Measurements from ENCODE around the gene WWTR1. TPM values are rescaled to one million over a fixed set of nuclear protein-coding genes. Genes with fewer than 3 reads are reported as not detected.

Gene WWTR1
- total RNA-seq, 1 experiment from 2014 or later = 79.7 TPM

GRCh38 chr3:149604125-149604875 lies 53.5 kb downstream of the WWTR1 start:
- intact Hi-C loops (cut with micrococcal nuclease) = no loop called here
- no peak overlapping the region for H3K4me2 ChIP-seq (ENCODE audit: low read length)
- peaks cover 32% of the 10 kb centered on the region for H3K4me1 ChIP-seq (ENCODE audit: insufficient read depth, low read length)

GRCh38 chr3:149603126-149604074 lies 54.4 kb downstream of the WWTR1 start:
- H3K27me3 ChIP-seq (ENCODE audit: low read length) = no peaks in the 10 kb centered on the region
- ATAC-seq (no peak), DNase-seq (no peak)
- peaks cover 32% of the 10 kb centered on the region for H3K4me1 ChIP-seq (ENCODE audit: insufficient read depth, low read length)
- H3F3A ChIP-seq (ENCODE audit: low read length, unreplicated experiment) = no peaks in the 10 kb centered on the region
- peaks cover 93% of the 10 kb centered on the region for H3K79me2 ChIP-seq (ENCODE audit: low read length)
- ChIA-PET CTCF (interaction anchor here (0.6 kb wide), 1 partner anchor 11 kb away, joined by 5 read pairs; no protein-coding TSS in a partner anchor), POLR2A (ENCODE audit: unreplicated experiment) (interaction anchor here (0.7 to 1.0 kb wide), 2 partner anchors 55 to 201 kb away, joined by 4 to 20 read pairs; partner anchors contain the start of gene WWTR1)
- no peaks in the 10 kb centered on the region for H3K9me3 ChIP-seq (ENCODE audit: low read length)
- H3K9me2 ChIP-seq (replicated peaks; ENCODE audit: low read length) = peaks cover 5% of the 10 kb centered on the region; the same call in 1 of the 2 replicates
- H3K4me2 ChIP-seq (ENCODE audit: low read length) = no peak overlapping the region
- no peaks in the 10 kb centered on the region for H4K20me1 ChIP-seq (ENCODE audit: low read length)
- no peak overlapping the region for H3K27ac ChIP-seq (ENCODE audit: low read length)
- BruUV-seq (replicated peaks) = no TSS peak
- H3K9ac ChIP-seq (ENCODE audit: low read length) = no peak overlapping the region
- peaks cover 43% of the 10 kb centered on the region for H3K36me3 ChIP-seq (ENCODE audit: low read depth, low read length)
- no peak overlapping the region for H2AFZ ChIP-seq (ENCODE audit: low read length)
- no peak overlapping the region for H3K4me3 ChIP-seq (ENCODE audit: low read length)
- TF ChIP-seq EZH2 (IDR thresholded peaks at IDR 0.05; ENCODE audit: low read length, unreplicated experiment) (no peak), EZH2phosphoT487 (IDR thresholded peaks at IDR 0.05; ENCODE audit: borderline replicate concordance, low read length) (no peak), CTCF (conservative IDR thresholded peaks at IDR 0.05; ENCODE audit: low read depth, low read length) (no peak)
- intact Hi-C loops (cut with micrococcal nuclease) = no loop called here

More at GRCh38 chr3:149604125-149604875, 53.5 kb downstream of the WWTR1 start:
- Histone ChIP-seq H3K9me3 (ENCODE audit: low read length) (no peaks in the 10 kb centered on the region), H2AFZ (ENCODE audit: low read length) (no peak overlapping the region), H4K20me1 (ENCODE audit: low read length) (no peaks in the 10 kb centered on the region), H3K36me3 (ENCODE audit: low read depth, low read length) (peaks cover 38% of the 10 kb centered on the region), H3K27ac (ENCODE audit: low read length) (no peak overlapping the region), H3K9ac (ENCODE audit: low read length) (no peak overlapping the region), H3K9me2 (replicated peaks; ENCODE audit: low read length) (peaks cover under 1% of the 10 kb centered on the region; the same call in 1 of the 2 replicates), H3K79me2 (ENCODE audit: low read length) (peaks cover 93% of the 10 kb centered on the region), H3F3A (ENCODE audit: low read length, unreplicated experiment) (no peaks in the 10 kb centered on the region), H3K27me3 (ENCODE audit: low read length) (no peaks in the 10 kb centered on the region), H3K4me3 (ENCODE audit: low read length) (no peak overlapping the region)
- TF ChIP-seq EZH2phosphoT487 (IDR thresholded peaks at IDR 0.05; ENCODE audit: borderline replicate concordance, low read length) (no peak), CTCF (conservative IDR thresholded peaks at IDR 0.05; ENCODE audit: low read depth, low read length) (no peak), EZH2 (IDR thresholded peaks at IDR 0.05; ENCODE audit: low read length, unreplicated experiment) (no peak)
- CTCF ChIA-PET = interaction anchor here (0.6 kb wide), 1 partner anchor 10 kb away, joined by 5 read pairs; no protein-coding TSS in a partner anchor
- POLR2A ChIA-PET (ENCODE audit: unreplicated experiment) = interaction anchor here (1.0 kb wide), 1 partner anchor 54 kb away, joined by 4 read pairs; the partner anchor contains the start of gene WWTR1
- ATAC-seq (no peak), DNase-seq (no peak)
- no TSS peak for BruUV-seq (replicated peaks)

Measured in PC-3 (cell line).